Endodermal cell (in vitro differentiated cells): ENCODE results near the gene ZRSR2. TPM values are rescaled to one million over a fixed set of nuclear protein-coding genes. Genes with fewer than 3 reads are reported as not detected.

Source experiments
- DNase-seq: peaks from one replicate; pipeline ENCODE4 v3.0.0-alpha.2; 2017
- H3K27ac ChIP-seq: 2 replicates; pipeline ENCODE4 v1.5.1; 2013; ENCODE audit warnings: mild to moderate bottlenecking, low read depth, low read length, moderate library complexity
- H3K27me3 ChIP-seq: 2 replicates; pipeline ENCODE4 v1.6.1; 2013; ENCODE audit warnings: mild to moderate bottlenecking, low read length, moderate library complexity; ENCODE audit not compliant: insufficient read depth, control insufficient read depth, poor library complexity, severe bottlenecking
- H3K36me3 ChIP-seq: 2 replicates; pipeline ENCODE4 v1.7.0; 2013; ENCODE audit warnings: mild to moderate bottlenecking, low read length, moderate library complexity; ENCODE audit not compliant: control insufficient read depth, insufficient read depth
- H3K4me1 ChIP-seq: one replicate; pipeline ENCODE4 v1.7.0; 2013; ENCODE audit warnings: low read length; ENCODE audit not compliant: control insufficient read depth, insufficient read depth
- H3K4me3 ChIP-seq: 2 replicates; pipeline ENCODE4 v1.5.1; 2013; ENCODE audit warnings: mild to moderate bottlenecking, low read length, moderate library complexity
- H3K9ac ChIP-seq: 2 replicates; pipeline ENCODE4 v1.6.1; 2013; ENCODE audit warnings: mild to moderate bottlenecking, low read length, moderate library complexity; ENCODE audit not compliant: poor library complexity, severe bottlenecking; ENCODE audit errors: extremely low read depth
- H3K9me3 ChIP-seq: 2 replicates; pipeline ENCODE4 v1.6.1; 2013; ENCODE audit warnings: mild to moderate bottlenecking, low read length, moderate library complexity; ENCODE audit not compliant: control insufficient read depth
- H3K27ac Mint-ChIP-seq: 2 replicates; pipeline ENCODE4 v1.8.0; 2020; ENCODE audit warnings: mixed read lengths
- H3K27me3 Mint-ChIP-seq: 2 replicates; pipeline ENCODE4 v1.8.0; 2021; ENCODE audit warnings: mild to moderate bottlenecking, mixed read lengths; ENCODE audit not compliant: insufficient read depth
- H3K36me3 Mint-ChIP-seq: 2 replicates; pipeline ENCODE4 v1.8.0; 2020; ENCODE audit warnings: low read depth, mixed read lengths
- H3K4me1 Mint-ChIP-seq: 2 replicates; pipeline ENCODE4 v1.8.0; 2020; ENCODE audit warnings: mixed read lengths
- H3K4me3 Mint-ChIP-seq: 2 replicates; pipeline ENCODE4 v1.8.0; 2020; ENCODE audit warnings: mild to moderate bottlenecking, moderate library complexity, mixed read lengths
- H3K9me3 Mint-ChIP-seq: 2 replicates; pipeline ENCODE4 v1.8.0; 2020; ENCODE audit warnings: mild to moderate bottlenecking, mixed read lengths
- CTCF ChIP-seq: fragments of 200-600 bp; sonication (generic); conservative IDR thresholded peaks from 2 replicates; pipeline ENCODE4 v1.5.0; 2021; ENCODE audit warnings: antibody characterized with exemption, mild to moderate bottlenecking
- WGBS, 2 experiments: methylation state at CpG; one replicate each; pipeline versions ENCODE4 v1.1.5 to v1.1.7; 2013; ENCODE audit warnings: missing lambda C conversion rate in 2 of 2, mixed read lengths in 1 of 2; ENCODE audit not compliant: insufficient coverage in 1 of 2, insufficient read length in 1 of 2; 5-methylcytosine and 5-hydroxymethylcytosine counted together
- total RNA-seq, 2 donors: library from RNA; stranded (reverse); fragmentation: NEBNext Ultra II Directional in 1 of 2; extraction: Animal tissue kit (Norgen Biotek cat#: 25700) in 1 of 2; gene quantifications; 2 replicates in 1 of 2; 3 replicates in 1 of 2; pipeline ENCODE4 v1.2.1, GENCODE V29; 2021

The ZRSR2 gene
- total RNA-seq, 2 donors from 2014 or later, result 7.3 to 18.1 TPM

GRCh38 chrX:15816438-15816809 is 26.1 kb downstream of the ZRSR2 start:
- H3K9me3 Mint-ChIP-seq, result no peaks in the 10 kb centered on the region
- H3K27ac ChIP-seq, result no peak overlapping the region
- H3K4me3 ChIP-seq, result no peak overlapping the region
- peak overlapping the region; percentile 83 for H3K27ac Mint-ChIP-seq
- no peak overlapping the region for H3K9ac ChIP-seq
- peaks cover 71% of the 10 kb centered on the region for H3K36me3 Mint-ChIP-seq
- peaks cover 46% of the 10 kb centered on the region for H3K36me3 ChIP-seq
- no peaks in the 10 kb centered on the region for H3K27me3 ChIP-seq
- H3K27me3 Mint-ChIP-seq, result no peaks in the 10 kb centered on the region
- H3K4me1 Mint-ChIP-seq, result peaks cover 9% of the 10 kb centered on the region
- no peak for TF ChIP-seq CTCF
- H3K4me1 ChIP-seq, result no peaks in the 10 kb centered on the region
- no peak for DNase-seq
- 0% methylated on average over 1 of the region's 1 CpG; no CpG with 5 or more reads in 1 of the 2 experiments for WGBS, 2 experiments
- H3K9me3 ChIP-seq, result no peaks in the 10 kb centered on the region
- no peak overlapping the region for H3K4me3 Mint-ChIP-seq

GRCh38 chrX:15816886-15817285 is 26.6 kb downstream of the ZRSR2 start:
- Histone ChIP-seq H3K4me3 (no peak overlapping the region), H3K4me1 (no peaks in the 10 kb centered on the region), H3K27me3 (no peaks in the 10 kb centered on the region), H3K36me3 (peaks cover 46% of the 10 kb centered on the region), H3K9ac (no peak overlapping the region), H3K27ac (no peak overlapping the region), H3K9me3 (no peaks in the 10 kb centered on the region)
- WGBS, 2 experiments, result 90% methylated on average over 4 of the region's 4 CpGs; no CpG with 5 or more reads in 1 of the 2 experiments
- DNase-seq, result peak; percentile 50
- H3K4me3 Mint-ChIP-seq, result no peak overlapping the region
- H3K9me3 Mint-ChIP-seq, result no peaks in the 10 kb centered on the region
- H3K4me1 Mint-ChIP-seq, result peaks cover 9% of the 10 kb centered on the region
- H3K27me3 Mint-ChIP-seq, result no peaks in the 10 kb centered on the region
- no peak for TF ChIP-seq CTCF
- H3K36me3 Mint-ChIP-seq, result peaks cover 71% of the 10 kb centered on the region
- H3K27ac Mint-ChIP-seq, result peak overlapping the region; percentile 83

- no peaks in the 10 kb centered on the region for H3K4me1 ChIP-seq
- no peaks in the 10 kb centered on the region for H3K27me3 Mint-ChIP-seq
- H3K27ac ChIP-seq, result no peak overlapping the region
- WGBS, 2 experiments, result 93 to 98% methylated on average over 6 to 14 of the region's 14 CpGs
- peaks cover 25% of the 10 kb centered on the region for H3K36me3 ChIP-seq
- H3K9me3 ChIP-seq, result no peaks in the 10 kb centered on the region
- peaks cover 59% of the 10 kb centered on the region for H3K36me3 Mint-ChIP-seq
- H3K27me3 ChIP-seq, result no peaks in the 10 kb centered on the region
- H3K9ac ChIP-seq, result no peak overlapping the region
- DNase-seq, result no peak
- H3K27ac Mint-ChIP-seq, result no peak overlapping the region
- no peak overlapping the region for H3K4me3 ChIP-seq
- H3K4me1 Mint-ChIP-seq, result peaks cover 9% of the 10 kb centered on the region
- no peak overlapping the region for H3K4me3 Mint-ChIP-seq
- H3K9me3 Mint-ChIP-seq, result no peaks in the 10 kb centered on the region
- TF ChIP-seq CTCF, result no peak
Observed at GRCh38 chrX:15820106-15821073, 30.1 kb downstream of the ZRSR2 start.
